Hair follicular keratinocyte (primary cell): ENCODE results near the gene SMIM10L2A. TPM values are rescaled to one million over a fixed set of nuclear protein-coding genes. Genes with fewer than 3 reads are reported as not detected.

Source experiments
- total RNA-seq: library from RNA; depleted of rRNA; stranded (reverse); fragments of >200 nt; gene quantifications from 2 replicates; pipeline ENCODE4 v1.2.3, GENCODE V29; 2015

SMIM10L2A gene
- total RNA-seq = 0.80 and 2.0 TPM in 2 replicates

DNA sequence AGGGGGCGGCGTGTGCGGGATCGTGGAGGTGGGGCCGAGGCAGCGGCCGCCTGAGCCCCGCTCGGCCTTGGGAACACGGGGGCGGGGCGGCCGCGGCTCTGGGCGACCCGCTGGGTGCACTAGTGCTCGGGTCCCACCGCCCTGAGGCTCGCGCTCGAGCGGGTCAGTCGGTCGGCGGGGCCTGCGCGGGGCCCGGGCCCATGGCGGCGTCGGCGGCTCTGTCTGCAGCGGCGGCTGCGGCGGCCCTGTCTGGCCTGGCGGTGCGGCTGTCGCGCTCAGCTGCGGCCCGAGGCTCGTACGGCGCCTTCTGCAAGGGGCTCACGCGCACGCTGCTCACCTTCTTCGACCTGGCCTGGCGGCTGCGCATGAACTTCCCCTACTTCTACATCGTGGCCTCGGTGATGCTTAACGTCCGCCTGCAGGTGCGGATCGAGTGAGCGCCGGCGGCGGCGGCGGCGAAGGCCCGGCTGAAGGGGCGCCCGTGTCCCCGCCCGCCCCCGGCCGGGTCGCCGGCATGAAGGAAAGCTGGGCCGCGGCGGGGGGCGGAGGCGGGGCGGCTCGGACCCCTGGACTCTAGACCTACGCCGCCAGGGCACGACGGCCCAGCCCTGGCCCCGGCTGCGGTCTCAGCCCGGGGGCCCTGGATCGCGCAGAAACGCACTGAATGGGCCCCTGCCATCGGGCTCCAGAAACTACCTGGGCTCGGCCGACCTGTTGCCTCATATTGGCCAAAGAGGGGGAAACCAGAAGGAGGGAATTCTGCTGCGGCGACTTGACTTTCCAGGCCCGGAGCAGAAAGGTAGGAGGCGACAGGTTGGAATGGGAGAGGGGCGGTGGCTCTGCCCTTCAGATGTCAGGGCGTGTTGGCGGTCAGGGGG lies at the start of gene SMIM10L2A:
Gene SMIM10L2A, plus strand, starts transcription at position 13 of the 878 bp plus-strand sequence. Its CDS starts 188 bp downstream, at position 201.

Other genes starting within 250 kb of the SMIM10L2A start
- not detected in 2 replicates for gene ETDA, start 169.9 kb upstream of the SMIM10L2A start, total RNA-seq
- not detected in 2 replicates for gene ETDC, start 112.5 kb upstream of the SMIM10L2A start, total RNA-seq
- gene ZNF75D, start 77.8 kb upstream of the SMIM10L2A start, total RNA-seq = 2.2 and 2.9 TPM in 2 replicates
- gene ZNF449, start 77.1 kb upstream of the SMIM10L2A start, total RNA-seq = 4.0 and 4.4 TPM in 2 replicates
- gene INTS6L, start 98.7 kb downstream of the SMIM10L2A start, total RNA-seq = 3.2 and 4.8 TPM in 2 replicates